ENCODE data around the gene PPP2R5D.
"Not testable (repeated sequence)": the region's sequence is repeated elsewhere in the genome, so short reads cannot be mapped to it uniquely, and the experiment has no call there.

The PPP2R5D gene

GRCh38 chr6:43032326-43032725 is 48.0 kb downstream of the PPP2R5D start:
- no peak for DNase-seq (ENCODE audit: low read depth)

DNA sequence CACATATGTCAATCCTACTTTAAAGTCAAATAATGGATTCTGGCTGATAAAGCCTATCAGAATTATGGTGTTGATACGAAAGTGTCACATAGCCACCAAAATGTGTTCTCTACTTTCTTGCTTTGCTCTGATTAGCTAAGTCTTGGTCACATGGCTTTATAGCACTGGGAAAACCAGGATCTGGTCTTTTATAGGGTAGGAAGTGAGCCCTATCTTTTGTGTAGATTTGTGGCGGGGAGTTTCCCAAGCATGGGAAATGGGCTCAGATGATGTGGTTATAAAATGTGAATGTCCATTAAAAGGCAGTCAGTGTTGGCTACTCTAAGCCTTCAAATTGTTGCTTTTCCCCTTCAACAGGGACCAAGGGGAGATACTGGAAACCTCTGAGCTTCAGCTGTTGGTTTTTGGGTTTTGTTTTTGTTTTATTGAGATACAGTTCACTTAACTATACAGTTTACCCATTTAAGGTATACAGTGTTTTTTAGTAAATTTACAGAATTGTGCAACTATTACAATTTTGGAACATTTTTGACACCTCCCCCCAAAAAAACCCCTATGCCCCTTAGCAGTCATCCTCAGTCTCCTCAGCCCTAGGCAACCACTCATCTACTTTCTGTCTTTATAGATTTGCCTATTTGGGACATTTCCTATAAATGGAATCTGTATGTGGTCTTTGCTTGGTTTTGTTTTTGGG is 49.3 kb downstream of the PPP2R5D start:
- DNase-seq (ENCODE audit: low read depth) = no peak

DNA sequence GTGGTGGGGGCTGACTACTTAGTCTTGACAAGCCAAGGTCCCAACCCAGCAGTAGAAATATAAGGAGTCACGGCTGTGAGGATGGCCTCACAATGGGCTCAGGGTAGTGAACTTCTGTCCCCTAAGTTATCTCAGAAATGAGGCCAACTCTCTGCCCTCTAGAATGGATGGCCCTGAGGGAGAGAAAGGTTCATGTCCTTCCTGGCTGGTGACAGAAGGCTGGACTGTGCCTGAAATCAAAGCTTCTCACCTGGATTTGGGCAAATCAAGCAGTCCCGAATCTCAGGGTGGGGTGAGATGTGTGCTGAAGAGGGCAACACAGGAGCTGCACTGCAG is 49.8 kb downstream of the PPP2R5D start:
- no peak for DNase-seq (ENCODE audit: low read depth)

DNA sequence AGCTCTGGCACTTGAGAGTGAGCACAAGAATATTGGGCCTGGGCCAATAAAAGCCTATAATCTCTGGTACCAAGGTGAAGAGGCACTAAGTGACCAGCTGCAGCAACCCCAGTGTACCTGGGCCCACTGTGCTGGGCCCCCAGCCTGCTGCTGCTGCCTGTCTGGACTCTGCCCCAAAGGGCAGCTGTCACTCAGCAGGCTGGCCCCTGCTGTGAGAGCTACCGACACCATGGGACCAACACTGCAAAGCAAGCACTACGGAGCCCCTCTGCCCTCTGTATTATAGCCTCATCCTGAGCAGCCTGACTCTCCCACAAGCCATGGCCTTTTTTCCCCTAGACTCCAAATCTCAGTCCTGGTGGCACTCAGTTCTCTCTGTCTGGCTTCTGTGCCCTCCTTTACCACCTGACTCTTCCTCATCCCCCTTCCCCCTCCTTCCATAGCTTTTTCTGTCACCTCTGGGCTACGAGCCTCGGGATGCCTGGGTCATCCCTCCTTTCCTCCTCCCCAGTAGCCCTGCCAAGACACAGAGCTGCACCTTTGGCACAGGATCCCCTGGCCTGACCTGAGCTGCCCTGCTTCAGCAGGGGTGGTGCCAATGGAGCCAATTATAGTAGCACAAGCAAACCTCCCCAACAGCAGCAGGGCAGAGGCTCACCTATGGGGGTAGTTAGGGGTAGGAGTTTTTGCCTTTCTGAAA is 51.3 kb downstream of the PPP2R5D start:
- no peak for DNase-seq (ENCODE audit: low read depth)

DNA sequence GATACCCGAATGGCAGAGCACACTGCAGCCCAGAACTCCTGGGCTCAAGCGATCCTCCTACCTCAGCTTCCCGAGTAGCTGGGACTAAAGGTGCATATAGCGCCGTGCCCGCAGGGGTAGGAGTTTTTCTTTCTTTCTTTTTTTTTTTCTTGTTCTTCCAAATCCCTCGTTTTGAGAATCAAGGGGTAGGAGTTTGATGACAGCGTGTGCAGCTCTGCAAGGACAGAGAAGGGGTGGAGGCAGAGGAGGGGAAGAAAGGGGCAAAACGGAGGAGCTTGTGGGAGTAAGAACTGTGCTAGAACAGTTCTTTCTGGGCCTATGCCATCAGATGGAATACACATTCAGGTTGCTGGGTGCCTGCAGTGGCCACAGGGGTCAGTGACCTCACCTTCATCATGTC is 52.3 kb downstream of the PPP2R5D start:
- no peak for DNase-seq (ENCODE audit: low read depth)

GRCh38 chr6:43037197-43037596 is 52.8 kb downstream of the PPP2R5D start:
- DNase-seq (ENCODE audit: low read depth) = no peak

DNA sequence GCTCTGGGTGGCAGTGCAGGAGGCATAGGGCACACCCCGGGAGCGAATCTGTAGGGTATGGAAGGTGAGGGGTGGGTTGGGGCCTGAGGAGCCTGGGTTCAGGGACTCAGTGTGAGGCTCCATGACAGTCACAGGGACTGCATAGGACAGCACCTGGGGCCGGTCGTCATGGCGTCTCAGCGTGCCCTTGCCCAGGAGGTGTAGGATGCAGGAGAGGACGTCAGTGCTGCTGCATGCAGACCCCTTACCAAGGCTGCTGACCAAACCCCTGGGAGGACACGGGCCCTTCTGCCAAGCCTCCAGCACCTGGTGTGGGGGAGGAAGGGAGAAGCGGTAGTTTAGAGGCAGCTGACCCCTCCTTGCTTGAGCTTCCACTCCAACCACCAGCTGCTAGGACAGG is 53.3 kb downstream of the PPP2R5D start:
- no peak for DNase-seq (ENCODE audit: low read depth)

DNA sequence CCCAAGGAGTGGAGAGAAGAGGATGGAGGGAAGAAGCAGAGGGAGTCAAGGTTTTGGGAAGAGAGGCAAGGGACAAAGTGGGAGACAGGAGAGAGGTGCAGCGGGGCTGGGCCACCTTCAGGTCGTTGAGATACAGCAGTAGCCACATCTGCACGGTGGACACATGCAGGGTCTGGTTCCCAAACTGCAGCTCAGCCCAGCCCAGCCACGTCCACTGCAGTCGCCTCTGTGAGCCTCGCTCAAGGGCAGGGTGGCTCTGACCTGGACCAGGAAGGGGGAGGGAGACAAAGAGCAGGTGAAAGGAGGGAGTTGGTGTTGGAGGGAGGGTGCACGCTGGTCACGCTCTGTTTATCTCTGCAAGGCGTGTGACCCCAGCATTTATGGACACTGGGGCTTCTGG is 54.4 kb downstream of the PPP2R5D start:
- no peak for DNase-seq (ENCODE audit: low read depth)

GRCh38 chr6:43040542-43041257 is 56.3 kb downstream of the PPP2R5D start:
- DNase-seq (ENCODE audit: low read depth) = no peak

- not testable (repeated sequence) for DNase-seq (ENCODE audit: low read depth)
Observed at GRCh38 chr6:43041475-43041874, 57.1 kb downstream of the PPP2R5D start.

DNA sequence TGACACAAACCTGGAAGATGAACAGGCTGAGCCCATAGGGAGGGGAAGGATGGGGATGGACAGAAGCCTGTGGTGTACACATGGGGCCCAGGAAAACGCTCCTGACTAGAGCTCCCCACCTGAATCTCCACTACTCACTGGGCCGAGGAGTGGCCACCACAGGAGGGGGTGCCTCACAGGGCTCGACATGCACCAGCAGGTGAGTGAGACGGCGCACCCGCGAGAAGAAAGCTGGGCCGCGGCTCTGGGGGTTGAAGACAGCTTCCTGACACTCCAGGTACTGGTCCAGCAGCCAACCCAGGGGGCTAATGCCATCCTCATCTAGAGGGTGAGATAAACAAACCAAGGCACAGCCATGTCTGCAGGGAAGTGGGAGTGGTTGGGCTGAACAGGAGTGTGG is 58.9 kb downstream of the PPP2R5D start:
- DNase-seq (ENCODE audit: low read depth) = no peak

DNA sequence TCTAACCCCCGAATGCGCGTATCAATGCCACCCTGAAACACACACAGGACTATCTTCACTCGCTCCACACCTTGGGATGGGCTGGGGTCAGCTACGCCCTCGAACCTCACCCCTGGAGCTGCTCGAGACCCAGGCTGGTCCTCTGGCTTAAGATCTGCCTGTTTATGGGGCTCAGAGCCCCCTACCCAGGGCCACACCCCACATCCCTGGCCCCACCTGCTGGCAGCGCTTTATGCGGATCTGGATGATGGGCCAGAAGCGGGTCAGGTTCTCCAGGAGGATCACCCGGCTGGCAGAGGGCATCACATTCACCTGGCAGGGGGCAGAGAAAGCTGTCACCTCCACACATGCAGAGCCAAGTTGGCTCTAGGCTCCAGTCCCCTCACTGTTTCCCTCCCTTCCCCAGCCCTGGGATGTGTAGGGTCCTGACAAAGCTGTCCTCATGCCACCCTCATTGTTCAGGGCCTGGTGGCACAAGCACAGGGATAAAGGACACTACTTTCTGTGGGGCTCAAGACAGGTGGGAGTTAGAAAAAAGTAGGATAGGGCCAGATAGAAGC is 61.1 kb downstream of the PPP2R5D start:
- DNase-seq (ENCODE audit: low read depth) = no peak

DNA sequence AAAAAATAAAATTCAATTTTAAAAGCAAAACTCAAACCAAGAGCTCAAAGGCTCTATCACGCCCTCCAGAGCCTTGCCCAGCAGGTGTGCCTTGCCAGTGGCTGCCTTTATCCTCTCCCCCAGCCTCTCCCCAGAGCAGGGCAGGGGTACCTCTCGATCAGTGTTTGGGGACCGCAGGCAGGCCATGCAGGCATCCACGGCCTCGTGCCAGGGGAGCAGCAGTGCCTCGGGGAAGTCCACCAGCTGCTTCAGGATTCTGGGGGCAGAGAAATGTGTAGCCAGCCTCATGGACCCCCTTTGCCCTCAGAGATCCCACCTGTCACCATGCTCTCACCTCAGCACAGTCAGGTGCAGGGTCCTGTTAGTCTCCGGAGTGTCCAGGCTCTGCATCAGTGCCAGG is 63.6 kb downstream of the PPP2R5D start:
- no peak for DNase-seq (ENCODE audit: low read depth)

DNA sequence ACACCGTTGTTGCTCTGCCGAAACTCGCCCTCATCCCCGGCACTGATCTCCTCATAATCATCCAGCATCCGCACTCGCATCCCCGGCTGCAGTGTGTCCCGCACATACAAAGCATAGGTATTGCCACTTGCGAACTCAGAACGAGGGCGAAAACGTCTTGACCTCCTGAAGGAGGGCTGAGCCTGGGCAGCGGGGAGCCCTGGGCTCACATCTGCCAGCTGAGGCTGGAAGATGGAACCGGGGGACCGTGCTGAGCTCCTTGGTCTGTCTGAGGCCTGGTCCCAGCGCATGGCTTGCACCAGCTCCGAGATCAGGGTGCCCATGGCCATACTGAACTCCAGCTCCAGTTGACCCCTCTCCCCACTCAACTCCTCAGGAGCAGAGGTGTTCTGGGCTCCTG is 66.6 kb downstream of the PPP2R5D start:
- no peak for DNase-seq (ENCODE audit: low read depth)

- no peak for DNase-seq (ENCODE audit: low read depth)
Observed at GRCh38 chr6:43052225-43052841, 68.0 kb downstream of the PPP2R5D start.

GRCh38 chr6:43052842-43053544 is 68.6 kb downstream of the PPP2R5D start:
- DNase-seq (ENCODE audit: low read depth) = no peak

DNA sequence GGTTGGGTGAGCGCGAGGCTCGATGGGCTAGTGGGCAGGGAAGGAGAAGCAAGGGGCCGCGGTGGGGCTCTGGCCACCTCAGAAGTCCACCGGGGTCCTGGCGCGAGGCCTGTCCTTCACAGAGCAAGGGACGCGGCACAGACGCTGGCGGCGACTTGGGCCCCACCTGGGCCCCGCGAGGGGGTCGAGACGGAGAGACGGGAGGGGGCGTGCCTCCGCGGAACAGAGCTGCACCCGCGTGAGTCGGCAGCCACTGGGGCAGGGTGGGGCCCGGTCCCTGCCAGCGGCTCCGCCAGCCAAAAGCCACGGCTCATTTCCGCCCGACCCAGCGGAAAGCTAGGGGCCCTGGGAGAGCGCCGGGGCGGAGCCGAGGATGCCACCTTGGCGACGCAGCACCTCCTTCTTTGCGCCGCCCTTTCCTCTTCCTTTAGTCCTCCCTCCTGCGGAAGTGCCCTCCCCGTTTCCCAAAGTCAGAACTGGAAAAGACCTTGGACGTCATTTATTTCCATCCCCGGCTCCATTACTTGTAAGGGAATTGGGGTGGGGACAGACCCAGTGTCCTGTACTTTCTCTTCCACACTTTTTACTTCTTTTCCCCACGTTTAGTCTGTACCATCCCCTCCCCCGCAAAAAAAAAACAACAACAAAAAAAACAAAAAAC is 69.3 kb downstream of the PPP2R5D start, which contains the start of gene CUL7:
TSS of gene CUL7 (minus strand) at position 307 of the 661 bp plus-strand sequence. CDS start 1,063 bp downstream, outside the sequence.
- peak; percentile 94 for DNase-seq (ENCODE audit: low read depth)

- no peak for DNase-seq (ENCODE audit: low read depth)
Observed at GRCh38 chr6:43054206-43054943, 70.0 kb downstream of the PPP2R5D start.

GRCh38 chr6:43055966-43056365 is 71.6 kb downstream of the PPP2R5D start:
- DNase-seq (ENCODE audit: low read depth) = no peak

DNA sequence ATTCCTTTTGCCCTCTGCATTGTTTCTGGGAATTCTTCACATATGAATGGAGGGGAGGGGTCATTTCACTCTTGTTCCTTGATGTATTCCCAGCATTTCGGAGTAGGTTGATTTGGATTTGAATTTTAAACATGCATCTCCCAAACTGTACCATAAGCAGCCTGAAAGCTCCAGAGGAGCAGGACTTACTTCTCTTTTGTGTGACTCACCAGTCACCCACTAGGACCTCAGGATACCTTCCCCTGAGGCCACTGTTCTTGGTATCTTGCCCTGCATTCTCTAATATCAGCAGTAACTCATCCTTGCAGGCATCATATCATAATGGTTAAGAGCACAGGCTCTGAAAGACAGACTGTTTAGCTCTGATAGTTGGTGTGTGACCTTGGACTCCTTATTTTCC is 74.2 kb downstream of the PPP2R5D start:
- DNase-seq (ENCODE audit: low read depth) = no peak
